Caco-2 (cell line): ENCODE results near the gene SMIM45.
A peak's percentile ranks its signal among the peaks of the same experiment; 100 is the strongest.

Experiments
- BruUV-seq: library from RNA; stranded (reverse); fragments of 400-500 nt; replicated peaks from 2 replicates; lab custom pipeline; 2021; lab: Mats Ljungman, UMichigan
- CTCF ChIA-PET: fragments of 300-600 bp; sonication (Branson Sonifier 250); formaldehyde crosslinking; loops from one replicate; lab custom pipeline; 2022; ENCODE audit warnings: antibody characterized with exemption; lab: Charles Lee
- POLR2A ChIA-PET: fragments of 300-600 bp; sonication (Branson Sonifier 250); formaldehyde crosslinking; loops from one replicate; lab custom pipeline; 2022; ENCODE audit warnings: antibody characterized with exemption; lab: Charles Lee
- DNase-seq, 2 experiments: peaks; one replicate each; pipeline versions ENCODE4 v3.0.0 to v3.0.0-alpha.2; 2020 to 2022
- H3K27me3 ChIP-seq: replicated peaks from 2 replicates; pipeline ENCODE4 v1.6.0; 2011; ENCODE audit warnings: low read length; ENCODE audit not compliant: control insufficient read depth, insufficient read depth
- H3K36me3 ChIP-seq: 2 replicates; pipeline ENCODE4 v1.5.1; 2011; ENCODE audit warnings: low read length; ENCODE audit not compliant: control insufficient read depth, insufficient read depth
- H3K4me1 ChIP-seq: fragments of 250-450 bp; sonication (Bioruptor Pico); 2 replicates; pipeline ENCODE4 v1.5.1; 2020; ENCODE audit warnings: mild to moderate bottlenecking
- H3K4me3 ChIP-seq: 2 replicates; pipeline ENCODE4 v1.5.1; 2011; ENCODE audit warnings: low read depth, mild to moderate bottlenecking, control low read depth, low read length
- H3K9me3 ChIP-seq: fragments of 250-450 bp; sonication (Bioruptor Pico); 2 replicates; pipeline ENCODE4 v1.5.1; 2020; ENCODE audit warnings: mild to moderate bottlenecking, moderate library complexity
- H3K27ac Mint-ChIP-seq: one replicate; pipeline ENCODE4 v1.8.0; 2022; ENCODE audit warnings: mixed read lengths; ENCODE audit not compliant: unreplicated experiment
- H3K27me3 Mint-ChIP-seq: one replicate; pipeline ENCODE4 v1.8.0; 2022; ENCODE audit warnings: mixed read lengths; ENCODE audit not compliant: insufficient read depth, unreplicated experiment
- H3K36me3 Mint-ChIP-seq: one replicate; pipeline ENCODE4 v1.8.0; 2022; ENCODE audit warnings: mild to moderate bottlenecking, mixed read lengths; ENCODE audit not compliant: insufficient read depth, unreplicated experiment
- H3K4me1 Mint-ChIP-seq: one replicate; pipeline ENCODE4 v1.8.0; 2022; ENCODE audit warnings: low read depth, mixed read lengths; ENCODE audit not compliant: unreplicated experiment
- H3K4me3 Mint-ChIP-seq: one replicate; pipeline ENCODE4 v1.8.0; 2022; ENCODE audit warnings: mild to moderate bottlenecking, moderate library complexity, mixed read lengths; ENCODE audit not compliant: unreplicated experiment
- H3K9me3 Mint-ChIP-seq: one replicate; pipeline ENCODE4 v1.8.0; 2022; ENCODE audit warnings: mixed read lengths; ENCODE audit not compliant: unreplicated experiment
- intact Hi-C: fragments of 100-400 bp; cut with micrococcal nuclease; formaldehyde crosslinking; loops from one replicate; pipeline ENCODE4 v1.10.0; 2022; ENCODE audit not compliant: unreplicated experiment
- TF ChIP-seq, protein P1 (sequence below), 2 experiments: fragments of 200-600 bp in 1 of 2; IDR thresholded peaks; 1 replicate in 1 of 2; 2 replicates in 1 of 2; pipeline versions ENCODE4 v1.5.1 to v1.8.0; 2011 to 2022; ENCODE audit warnings: antibody characterized with exemption in 1 of 2, control low read depth in 1 of 2, inconsistent platforms in 1 of 2, low read depth in 1 of 2, low read length in 1 of 2, mild to moderate bottlenecking in 1 of 2, moderate library complexity in 1 of 2; ENCODE audit not compliant: insufficient read depth in 1 of 2, severe bottlenecking in 1 of 2, unreplicated experiment in 1 of 2

SMIM45 gene

DNA sequence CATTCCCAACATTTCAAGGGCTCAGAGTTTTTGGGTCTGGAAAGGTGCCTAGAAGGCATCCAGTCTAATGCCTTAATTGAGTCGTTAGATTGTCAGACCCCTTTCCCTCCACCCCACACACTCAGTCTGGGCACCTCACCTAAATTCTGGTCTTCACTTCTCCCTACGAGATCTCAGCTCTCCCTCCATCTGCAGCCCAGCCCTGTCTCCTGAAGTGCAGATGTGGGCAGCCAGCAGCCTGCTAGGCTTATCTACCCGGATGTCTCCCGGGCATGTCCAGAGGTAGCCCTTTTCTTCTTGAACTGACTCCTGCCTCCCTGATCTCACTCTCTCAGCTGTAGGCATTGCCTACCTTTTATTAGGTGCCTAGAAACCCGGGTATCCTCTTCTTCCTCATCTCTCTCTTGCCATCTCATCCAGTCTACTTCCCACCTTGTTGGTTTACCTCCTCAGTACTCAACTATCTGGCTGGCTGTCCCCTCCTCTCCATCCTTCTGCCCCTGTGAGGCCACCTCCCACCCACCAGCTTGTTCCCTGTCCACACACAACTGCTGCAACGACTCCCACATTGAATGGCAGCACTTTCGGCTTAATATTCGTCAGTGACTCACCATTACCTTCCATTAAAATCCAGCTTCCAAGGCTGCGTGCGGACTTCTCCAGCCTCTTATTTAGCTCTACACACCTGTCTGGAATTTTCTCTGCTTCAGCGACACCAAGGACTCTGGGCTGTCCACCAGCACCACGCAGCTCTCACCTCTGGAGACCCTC, 23.5 kb downstream of the SMIM45 start:
- no peaks in the 10 kb centered on the region for H3K9me3 ChIP-seq
- no peaks in the 10 kb centered on the region; the same call in none of the 2 replicates for H3K27me3 ChIP-seq
- DNase-seq: no peak
- no TSS peak for BruUV-seq
- no peaks in the 10 kb centered on the region for H3K9me3 Mint-ChIP-seq
- H3K27ac Mint-ChIP-seq: no peak overlapping the region
- H3K4me1 ChIP-seq: no peaks in the 10 kb centered on the region
- H3K4me3 Mint-ChIP-seq: peak overlapping the region; percentile 11
- POLR2A ChIA-PET: no interaction called here
- TF ChIP-seq, protein P1, sequence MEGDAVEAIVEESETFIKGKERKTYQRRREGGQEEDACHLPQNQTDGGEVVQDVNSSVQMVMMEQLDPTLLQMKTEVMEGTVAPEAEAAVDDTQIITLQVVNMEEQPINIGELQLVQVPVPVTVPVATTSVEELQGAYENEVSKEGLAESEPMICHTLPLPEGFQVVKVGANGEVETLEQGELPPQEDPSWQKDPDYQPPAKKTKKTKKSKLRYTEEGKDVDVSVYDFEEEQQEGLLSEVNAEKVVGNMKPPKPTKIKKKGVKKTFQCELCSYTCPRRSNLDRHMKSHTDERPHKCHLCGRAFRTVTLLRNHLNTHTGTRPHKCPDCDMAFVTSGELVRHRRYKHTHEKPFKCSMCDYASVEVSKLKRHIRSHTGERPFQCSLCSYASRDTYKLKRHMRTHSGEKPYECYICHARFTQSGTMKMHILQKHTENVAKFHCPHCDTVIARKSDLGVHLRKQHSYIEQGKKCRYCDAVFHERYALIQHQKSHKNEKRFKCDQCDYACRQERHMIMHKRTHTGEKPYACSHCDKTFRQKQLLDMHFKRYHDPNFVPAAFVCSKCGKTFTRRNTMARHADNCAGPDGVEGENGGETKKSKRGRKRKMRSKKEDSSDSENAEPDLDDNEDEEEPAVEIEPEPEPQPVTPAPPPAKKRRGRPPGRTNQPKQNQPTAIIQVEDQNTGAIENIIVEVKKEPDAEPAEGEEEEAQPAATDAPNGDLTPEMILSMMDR (IDR thresholded peaks at IDR 0.05; ENCODE audit: insufficient read depth in 1 of 2, low read depth in 1 of 2, low read length in 1 of 2, severe bottlenecking in 1 of 2, unreplicated experiment in 1 of 2): no peak
- no peak overlapping the region for H3K4me3 ChIP-seq
- CTCF ChIA-PET: no interaction called here
- intact Hi-C loops: no loop called here
- H3K36me3 ChIP-seq: no peaks in the 10 kb centered on the region
- peaks cover 21% of the 10 kb centered on the region for H3K27me3 Mint-ChIP-seq
- no peaks in the 10 kb centered on the region for H3K4me1 Mint-ChIP-seq
- no peaks in the 10 kb centered on the region for H3K36me3 Mint-ChIP-seq

DNA sequence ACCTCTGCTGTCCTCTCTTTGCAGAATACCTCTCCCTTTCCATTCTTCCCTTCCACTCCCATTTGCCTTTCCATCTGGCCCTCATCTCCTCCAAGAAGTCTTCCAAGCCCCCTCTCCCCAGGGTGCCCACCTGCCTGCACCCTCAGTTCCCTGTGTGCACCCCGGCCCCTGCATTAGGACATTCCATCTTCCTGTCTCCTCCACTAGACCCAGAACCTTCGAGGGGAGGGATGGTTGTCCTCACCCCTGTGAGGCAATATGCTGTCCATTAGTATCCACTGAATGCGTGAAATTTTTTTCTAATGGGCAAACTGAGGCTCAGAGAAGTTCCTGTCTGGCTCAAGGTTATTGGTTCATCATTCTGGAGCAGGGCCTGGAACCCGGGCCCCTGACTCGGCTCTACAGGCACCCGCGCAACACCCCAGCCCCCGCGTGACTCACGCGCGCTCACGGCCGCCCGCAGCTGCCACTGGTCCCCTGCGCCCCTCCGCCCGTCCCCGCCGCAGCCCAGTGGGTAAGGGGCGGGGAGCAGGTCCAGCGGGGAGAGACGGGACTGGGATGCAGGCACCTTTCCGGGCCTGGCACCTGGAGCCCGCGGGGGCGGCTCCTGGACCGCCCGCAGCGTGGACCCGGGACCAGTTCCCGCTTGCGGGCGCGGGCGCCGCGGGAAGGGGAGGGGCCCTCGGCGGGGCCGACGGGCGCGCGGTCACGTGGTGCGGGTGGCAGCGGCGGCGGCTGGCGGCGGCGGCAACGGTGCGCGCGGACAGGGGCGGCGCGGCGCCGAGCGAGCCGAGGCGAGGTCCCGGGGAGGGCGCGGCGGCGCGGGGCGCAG, 24.3 kb downstream of the SMIM45 start:
- TF ChIP-seq, protein P1 (IDR thresholded peaks at IDR 0.05; ENCODE audit: insufficient read depth in 1 of 2, low read depth in 1 of 2, low read length in 1 of 2, severe bottlenecking in 1 of 2, unreplicated experiment in 1 of 2): no peak
- Mint-ChIP-seq H3K9me3 (no peaks in the 10 kb centered on the region), H3K27me3 (peaks cover 21% of the 10 kb centered on the region), H3K36me3 (no peaks in the 10 kb centered on the region), H3K4me3 (peak overlapping the region; percentile 11), H3K27ac (no peak overlapping the region), H3K4me1 (no peaks in the 10 kb centered on the region)
- peak overlapping the region; percentile 56 for H3K4me3 ChIP-seq
- ChIA-PET POLR2A (no interaction called here), CTCF (no interaction called here)
- intact Hi-C loops: no loop called here
- no peaks in the 10 kb centered on the region for H3K36me3 ChIP-seq
- no TSS peak for BruUV-seq
- DNase-seq: peak in 1 of 2 experiments; percentile 63
- H3K9me3 ChIP-seq: no peaks in the 10 kb centered on the region
- H3K4me1 ChIP-seq: no peaks in the 10 kb centered on the region
- H3K27me3 ChIP-seq: no peaks in the 10 kb centered on the region; the same call in none of the 2 replicates

DNA sequence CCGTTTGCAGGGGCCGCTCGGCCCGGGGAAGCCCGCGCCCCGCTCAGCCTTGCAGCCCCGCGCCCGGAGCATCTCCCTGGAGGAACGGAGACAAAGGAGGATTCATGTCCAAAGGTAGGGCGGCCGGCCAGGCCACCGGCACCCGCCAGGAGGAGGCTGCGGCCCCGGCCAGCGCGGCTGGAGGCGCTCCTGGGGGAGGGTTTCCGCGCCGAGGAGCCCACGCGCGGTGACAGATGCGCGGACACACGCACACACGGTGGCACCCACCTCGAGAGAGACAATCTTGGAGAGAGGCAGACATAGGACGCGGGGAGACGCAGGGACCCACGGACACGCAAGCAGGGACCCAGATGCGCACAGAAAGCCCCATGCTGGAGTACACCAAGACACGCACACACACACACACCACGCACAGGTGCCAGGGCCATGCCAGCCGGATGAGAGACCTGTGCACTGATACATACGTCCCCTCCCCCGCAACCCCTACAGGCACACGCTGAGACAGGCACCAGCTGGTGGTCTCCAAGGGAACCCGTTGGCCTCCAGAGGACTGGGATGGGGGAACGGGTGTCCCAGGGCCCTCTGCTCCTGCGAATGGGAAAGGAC, 25.1 kb downstream of the SMIM45 start:
- Mint-ChIP-seq H3K4me1 (no peaks in the 10 kb centered on the region), H3K27ac (no peak overlapping the region), H3K4me3 (peak overlapping the region; percentile 11), H3K9me3 (no peaks in the 10 kb centered on the region), H3K27me3 (peaks cover 21% of the 10 kb centered on the region), H3K36me3 (no peaks in the 10 kb centered on the region)
- ChIA-PET CTCF (no interaction called here), POLR2A (no interaction called here)
- no peaks in the 10 kb centered on the region for H3K36me3 ChIP-seq
- intact Hi-C loops: no loop called here
- TF ChIP-seq, protein P1 (IDR thresholded peaks at IDR 0.05; ENCODE audit: insufficient read depth in 1 of 2, low read depth in 1 of 2, low read length in 1 of 2, severe bottlenecking in 1 of 2, unreplicated experiment in 1 of 2): no peak
- BruUV-seq: no TSS peak
- no peak for DNase-seq
- peak overlapping the region; percentile 46 for H3K4me3 ChIP-seq
- H3K4me1 ChIP-seq: no peaks in the 10 kb centered on the region
- H3K9me3 ChIP-seq: no peaks in the 10 kb centered on the region
- no peaks in the 10 kb centered on the region; the same call in none of the 2 replicates for H3K27me3 ChIP-seq
